Measurements from ENCODE around the gene DPEP2. TPM values are rescaled to one million over a fixed set of nuclear protein-coding genes. Genes with fewer than 3 reads are reported as not detected.
"Not testable (repeated sequence)": the region's sequence is repeated elsewhere in the genome, so short reads cannot be mapped to it uniquely, and the experiment has no call there.

The DPEP2 gene
- total RNA-seq, 1 donor from 2014 or later: 29.5 TPM

- no peaks in the 10 kb centered on the region for H3K27me3 ChIP-seq (ENCODE audit: low read depth)
- no peaks in the 10 kb centered on the region for H3K9me3 ChIP-seq
- ATAC-seq (peak in 1 of 2 donors; percentile 2), DNase-seq (no peak)
- no peak overlapping the region for H3K27ac ChIP-seq
- H3K4me3 ChIP-seq: no peak overlapping the region
- H3K36me3 ChIP-seq: peaks cover 78% of the 10 kb centered on the region
- no peak for TF ChIP-seq CTCF (IDR thresholded peaks at IDR 0.05)
- intact Hi-C loops (cut with DNase I): no loop called here
- peaks cover 16% of the 10 kb centered on the region for H3K4me1 ChIP-seq
Measured at GRCh38 chr16:67942510-67943255, 56.6 kb downstream of the DPEP2 start.

GRCh38 chr16:67942200-67942509 is 57.1 kb downstream of the DPEP2 start:
- Histone ChIP-seq H3K36me3 (peaks cover 73% of the 10 kb centered on the region), H3K9me3 (no peaks in the 10 kb centered on the region), H3K4me3 (no peak overlapping the region), H3K27me3 (ENCODE audit: low read depth) (no peaks in the 10 kb centered on the region), H3K4me1 (peaks cover 21% of the 10 kb centered on the region), H3K27ac (no peak overlapping the region)
- peak; percentile 67 for TF ChIP-seq CTCF (IDR thresholded peaks at IDR 0.05)
- ATAC-seq (peak; percentile 35 to 45), DNase-seq (no peak)
- intact Hi-C loops (cut with DNase I): no loop called here

- intact Hi-C loops (cut with DNase I): no loop called here
- no peak overlapping the region for H3K27ac ChIP-seq
- H3K36me3 ChIP-seq: peaks cover 68% of the 10 kb centered on the region
Measured at GRCh38 chr16:67941469-67942199, 57.6 kb downstream of the DPEP2 start.

GRCh38 chr16:67940446-67941089 is 58.7 kb downstream of the DPEP2 start:
- H3K9me3 ChIP-seq: no peaks in the 10 kb centered on the region
- intact Hi-C loops (cut with DNase I): no loop called here
- H3K36me3 ChIP-seq: peaks cover 57% of the 10 kb centered on the region
- H3K27ac ChIP-seq: no peak overlapping the region
- H3K27me3 ChIP-seq (ENCODE audit: low read depth): no peaks in the 10 kb centered on the region
- no peak for ATAC-seq
- DNase-seq: no peak
- TF ChIP-seq CTCF (IDR thresholded peaks at IDR 0.05): no peak
- no peak overlapping the region for H3K4me3 ChIP-seq
- peaks cover 25% of the 10 kb centered on the region for H3K4me1 ChIP-seq

More at GRCh38 chr16:67941469-67942199, 57.6 kb downstream of the DPEP2 start:
- no peaks in the 10 kb centered on the region for H3K9me3 ChIP-seq
- TF ChIP-seq CTCF (IDR thresholded peaks at IDR 0.05): no peak
- no peak for DNase-seq
- H3K27me3 ChIP-seq (ENCODE audit: low read depth): no peaks in the 10 kb centered on the region
- peaks cover 25% of the 10 kb centered on the region for H3K4me1 ChIP-seq
- H3K4me3 ChIP-seq: no peak overlapping the region
- ATAC-seq: no peak

GRCh38 chr16:67939507-67940445 is 59.5 kb downstream of the DPEP2 start:
- intact Hi-C loops (cut with DNase I): no loop called here
- no peak for TF ChIP-seq CTCF (IDR thresholded peaks at IDR 0.05)
- H3K27ac ChIP-seq: no peak overlapping the region
- no peak for ATAC-seq
- peaks cover 54% of the 10 kb centered on the region for H3K36me3 ChIP-seq
- peaks cover 32% of the 10 kb centered on the region for H3K4me1 ChIP-seq
- DNase-seq: no peak
- no peaks in the 10 kb centered on the region for H3K27me3 ChIP-seq (ENCODE audit: low read depth)
- no peaks in the 10 kb centered on the region for H3K9me3 ChIP-seq
- H3K4me3 ChIP-seq: no peak overlapping the region

GRCh38 chr16:67937713-67938112 is 61.6 kb downstream of the DPEP2 start:
- H3K27me3 ChIP-seq (ENCODE audit: low read depth); H3K9me3 ChIP-seq; intact Hi-C loops (cut with DNase I); DNase-seq; ATAC-seq; H3K4me3 ChIP-seq: not testable (repeated sequence)
- peaks cover 25% of the 10 kb centered on the region for H3K4me1 ChIP-seq
- peak overlapping the region; percentile 97 for H3K27ac ChIP-seq
- peaks cover 50% of the 10 kb centered on the region for H3K36me3 ChIP-seq

Data from lower lobe of right lung (tissue), 2 donors.